GM12874 (cell line): ENCODE results near the gene DCBLD2.

ENCODE experiments used
- CTCF ChIP-seq: IDR thresholded peaks from 2 replicates; pipeline ENCODE4 v1.5.1; 2011; ENCODE audit warnings: low read depth, mild to moderate bottlenecking, control low read depth, low read length, moderate library complexity; ENCODE audit not compliant: insufficient read depth

DCBLD2 gene

GRCh38 chr3:98821063-98821462, 80.4 kb downstream of the DCBLD2 start:
- TF ChIP-seq CTCF, result no peak

- peak; percentile 36; the same call in 1 of the 2 replicates for TF ChIP-seq CTCF
These were observed 83.9 kb downstream of the DCBLD2 start for GRCh38 chr3:98817547-98818041.

- no peak for TF ChIP-seq CTCF
These were observed 86.6 kb downstream of the DCBLD2 start for GRCh38 chr3:98814817-98815420.

- no peak for TF ChIP-seq CTCF
These were observed 88.6 kb downstream of the DCBLD2 start for GRCh38 chr3:98812851-98813374.

GRCh38 chr3:98811048-98811447, 90.4 kb downstream of the DCBLD2 start:
- no peak for TF ChIP-seq CTCF

GRCh38 chr3:98809557-98809956, 91.9 kb downstream of the DCBLD2 start:
- no peak for TF ChIP-seq CTCF

- no peak for TF ChIP-seq CTCF
These were observed 93.4 kb downstream of the DCBLD2 start for GRCh38 chr3:98808071-98808470.
